GM12872 (cell line): ENCODE data around the gene TBC1D24.

Experiments used
- TF ChIP-seq, protein P1 (sequence below): IDR thresholded peaks from 3 replicates; pipeline ENCODE4 v1.5.1; 2011; ENCODE audit warnings: low read depth, mild to moderate bottlenecking, low read length, moderate library complexity; ENCODE audit not compliant: insufficient read depth

TBC1D24 gene

DNA sequence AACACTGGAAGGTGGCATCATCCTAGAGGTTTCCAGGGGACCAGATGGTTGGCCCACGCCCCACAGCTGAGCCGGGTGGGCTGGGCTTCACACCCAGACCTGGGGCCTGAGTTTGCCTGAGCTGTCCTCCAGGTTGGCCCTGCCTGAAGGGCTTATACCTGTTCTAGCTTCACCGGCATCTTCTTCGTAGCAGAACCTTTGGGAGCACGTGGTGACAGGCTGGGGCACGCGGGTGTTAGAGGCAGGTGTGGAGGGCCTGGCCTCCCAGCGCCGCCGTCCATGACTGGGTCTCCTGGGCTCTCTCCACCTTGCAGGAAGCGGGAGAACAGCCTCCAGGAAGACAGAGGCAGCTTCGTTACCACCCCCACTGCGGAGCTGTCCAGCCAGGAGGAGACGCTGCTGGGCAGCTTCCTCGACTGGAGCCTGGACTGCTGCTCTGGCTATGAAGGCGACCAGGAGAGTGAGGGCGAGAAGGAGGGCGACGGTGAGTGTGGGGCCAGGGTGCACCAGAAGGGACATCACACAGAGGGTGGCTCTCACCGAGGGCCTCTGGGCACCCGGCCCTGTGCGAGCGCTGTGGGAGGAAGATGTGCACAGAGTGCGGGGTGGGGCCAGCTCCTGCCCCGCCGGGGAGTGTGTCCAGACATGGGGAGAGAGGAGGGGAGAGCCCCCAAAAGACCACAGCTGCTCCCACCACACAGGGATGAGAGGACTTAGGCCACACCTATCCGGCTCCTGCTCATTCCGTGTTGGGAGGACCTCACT is 19.7 kb upstream of the TBC1D24 start:
- TF ChIP-seq, protein P1, sequence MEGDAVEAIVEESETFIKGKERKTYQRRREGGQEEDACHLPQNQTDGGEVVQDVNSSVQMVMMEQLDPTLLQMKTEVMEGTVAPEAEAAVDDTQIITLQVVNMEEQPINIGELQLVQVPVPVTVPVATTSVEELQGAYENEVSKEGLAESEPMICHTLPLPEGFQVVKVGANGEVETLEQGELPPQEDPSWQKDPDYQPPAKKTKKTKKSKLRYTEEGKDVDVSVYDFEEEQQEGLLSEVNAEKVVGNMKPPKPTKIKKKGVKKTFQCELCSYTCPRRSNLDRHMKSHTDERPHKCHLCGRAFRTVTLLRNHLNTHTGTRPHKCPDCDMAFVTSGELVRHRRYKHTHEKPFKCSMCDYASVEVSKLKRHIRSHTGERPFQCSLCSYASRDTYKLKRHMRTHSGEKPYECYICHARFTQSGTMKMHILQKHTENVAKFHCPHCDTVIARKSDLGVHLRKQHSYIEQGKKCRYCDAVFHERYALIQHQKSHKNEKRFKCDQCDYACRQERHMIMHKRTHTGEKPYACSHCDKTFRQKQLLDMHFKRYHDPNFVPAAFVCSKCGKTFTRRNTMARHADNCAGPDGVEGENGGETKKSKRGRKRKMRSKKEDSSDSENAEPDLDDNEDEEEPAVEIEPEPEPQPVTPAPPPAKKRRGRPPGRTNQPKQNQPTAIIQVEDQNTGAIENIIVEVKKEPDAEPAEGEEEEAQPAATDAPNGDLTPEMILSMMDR, result no peak

DNA sequence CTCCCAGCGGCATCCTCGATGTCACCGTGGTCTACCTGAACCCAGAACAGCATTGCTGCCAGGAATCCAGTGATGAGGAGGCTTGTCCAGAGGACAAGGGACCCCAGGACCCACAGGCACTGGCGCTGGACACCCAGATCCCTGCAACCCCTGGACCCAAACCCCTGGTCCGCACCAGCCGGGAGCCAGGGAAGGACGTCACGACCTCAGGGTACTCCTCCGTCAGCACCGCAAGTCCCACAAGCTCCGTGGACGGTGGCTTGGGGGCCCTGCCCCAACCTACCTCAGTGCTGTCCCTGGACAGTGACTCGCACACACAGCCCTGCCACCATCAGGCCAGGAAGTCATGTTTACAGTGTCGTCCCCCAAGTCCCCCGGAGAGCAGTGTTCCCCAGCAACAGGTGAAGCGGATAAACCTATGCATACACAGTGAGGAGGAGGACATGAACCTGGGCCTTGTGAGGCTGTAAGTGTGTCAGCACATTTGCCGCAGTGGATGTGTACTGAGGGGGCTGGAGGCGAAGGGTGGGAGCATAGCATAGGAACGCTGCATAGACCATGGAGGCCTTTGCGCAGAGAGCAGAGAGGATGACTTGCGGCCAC is 18.3 kb upstream of the TBC1D24 start:
- TF ChIP-seq, protein P1, result no peak

DNA sequence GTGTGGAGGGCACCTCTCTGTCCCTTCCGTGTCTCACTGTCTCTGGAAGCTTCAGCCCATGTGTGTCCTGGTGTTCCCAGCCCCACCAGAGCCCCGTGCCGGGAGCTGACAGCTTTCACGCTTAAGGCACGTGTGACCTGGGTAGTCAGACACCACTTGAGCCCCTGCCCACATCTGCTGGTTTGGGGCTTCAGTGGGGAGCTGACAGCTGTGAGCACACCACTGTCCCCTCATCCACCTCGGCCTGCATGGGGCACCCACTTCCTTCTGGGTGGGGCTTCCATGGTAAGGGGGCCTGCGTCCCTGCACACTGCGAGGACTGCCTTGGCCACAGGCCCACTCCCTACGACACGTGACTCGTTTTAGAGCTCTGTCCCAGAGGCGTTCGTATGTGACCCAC is 17.7 kb upstream of the TBC1D24 start:
- TF ChIP-seq, protein P1, result no peak

DNA sequence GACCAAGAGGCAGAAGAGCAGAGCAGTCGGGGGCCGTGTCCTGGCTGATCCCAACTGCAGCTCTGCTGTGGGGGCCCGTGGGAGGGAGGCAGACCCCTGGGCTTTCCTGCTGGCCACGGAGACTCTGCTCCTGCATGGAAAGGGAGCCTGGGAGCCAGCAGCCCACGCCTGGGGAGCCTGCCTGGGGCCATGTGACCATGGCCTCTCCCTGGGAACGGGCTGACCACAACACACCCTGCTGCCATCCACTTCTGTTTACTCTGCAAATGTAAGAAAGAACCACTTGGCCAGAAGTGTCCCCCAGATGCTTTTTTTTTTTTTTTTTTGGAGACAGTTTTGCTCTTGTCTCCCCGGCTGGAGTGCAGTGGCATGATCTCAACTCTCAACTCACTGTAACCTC is 17.0 kb upstream of the TBC1D24 start:
- TF ChIP-seq, protein P1, result no peak

DNA sequence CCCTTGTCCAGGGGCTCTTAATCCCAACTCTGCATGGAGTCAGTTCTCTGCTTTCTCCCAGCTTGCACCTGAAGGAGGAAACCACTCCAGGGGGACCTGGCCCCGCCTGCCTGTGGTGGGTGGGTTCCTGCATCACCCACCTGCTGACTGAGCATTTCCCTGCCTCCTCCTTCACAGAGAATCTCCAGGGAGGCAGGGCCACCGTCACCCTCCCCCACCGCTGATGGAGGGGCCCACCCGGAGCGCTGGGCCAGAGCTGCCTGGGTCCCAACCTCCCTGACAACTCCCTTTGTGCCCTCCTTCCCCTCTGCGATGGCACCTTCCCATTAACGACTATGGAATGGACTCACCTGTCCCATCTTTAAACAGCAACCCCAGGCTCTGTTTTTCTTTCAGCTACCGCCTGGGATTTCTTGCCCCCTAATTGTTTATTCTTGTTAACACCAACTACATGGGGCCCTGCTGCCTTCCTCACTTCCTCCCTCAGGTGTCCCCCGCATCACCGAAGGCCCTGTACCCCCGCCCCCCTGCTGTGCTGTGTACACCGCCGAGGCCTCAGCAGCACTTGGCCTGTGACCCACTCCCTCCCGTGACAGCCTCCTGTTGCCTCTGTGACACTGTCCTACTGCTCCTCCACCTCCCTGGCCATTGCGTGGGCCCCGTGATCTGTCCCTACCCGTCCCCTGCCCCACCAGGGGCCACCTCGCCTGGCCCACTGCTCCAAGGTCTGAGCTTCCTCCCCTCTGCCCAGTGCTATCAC is 15.9 kb upstream of the TBC1D24 start:
- TF ChIP-seq, protein P1, result no peak

DNA sequence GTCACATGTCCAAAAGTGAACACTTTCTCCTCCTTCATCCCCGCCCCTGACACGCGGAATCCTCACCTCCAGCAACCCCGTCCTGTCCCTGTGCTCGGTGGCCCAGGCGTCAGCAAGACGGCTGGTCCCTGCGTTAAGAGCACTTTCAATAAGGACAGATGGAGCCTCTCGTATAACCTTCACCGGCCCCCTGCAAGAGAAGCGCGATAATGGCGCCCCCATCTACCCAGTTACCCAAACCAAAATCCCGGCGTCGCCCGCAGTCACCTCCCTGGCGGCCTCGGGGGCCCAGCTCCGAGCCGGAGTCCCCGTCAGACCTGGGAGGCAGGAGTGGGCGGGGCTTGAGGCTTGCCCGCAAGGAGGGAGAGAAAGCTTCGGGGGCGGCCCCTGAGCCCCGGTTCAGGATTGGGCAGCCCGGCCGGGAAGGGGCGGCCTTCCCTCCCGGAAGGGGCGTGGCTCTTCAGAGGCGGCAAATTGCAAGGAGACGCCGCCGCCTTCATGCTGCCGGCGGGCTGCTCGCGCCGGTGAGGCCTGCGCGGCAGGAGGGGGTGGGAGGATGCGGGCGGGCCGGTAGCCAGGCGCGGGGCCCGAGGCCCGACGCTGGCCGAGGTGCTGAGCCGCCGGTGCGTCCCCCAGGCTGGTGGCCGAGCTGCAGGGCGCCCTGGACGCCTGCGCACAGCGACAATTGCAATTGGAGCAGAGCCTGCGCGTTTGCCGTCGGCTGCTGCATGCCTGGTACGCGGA is 15.1 kb upstream of the TBC1D24 start, which contains the start of gene TEDC2:
TSS of gene TEDC2 (plus strand) at position 463 of the 744 bp plus-strand sequence. CDS start at position 499, 36 bp downstream.
- TF ChIP-seq, protein P1, result no peak

DNA sequence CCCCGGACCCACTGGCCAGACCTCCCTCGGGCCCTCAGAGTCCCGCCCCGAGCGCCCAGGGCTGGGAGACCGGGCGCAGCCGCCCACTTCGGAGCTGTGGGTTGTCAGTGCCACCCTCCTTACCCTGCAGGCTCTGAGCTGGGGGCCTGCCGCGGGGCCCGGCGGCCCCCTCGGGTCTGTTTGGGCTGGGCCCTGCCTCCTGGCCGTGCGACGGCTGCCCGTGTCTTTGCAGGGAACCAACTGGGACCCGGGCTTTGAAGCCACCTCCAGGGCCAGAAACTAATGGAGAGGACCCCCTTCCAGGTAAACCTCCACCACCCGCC is 14.6 kb upstream of the TBC1D24 start:
- TF ChIP-seq, protein P1, result no peak
